ENCODE data around the gene TBL3. TPM values are rescaled to one million over a fixed set of nuclear protein-coding genes. Genes with fewer than 3 reads are reported as not detected.
A peak's percentile ranks its signal among the peaks of the same experiment; 100 is the strongest.

Gene TBL3
- total RNA-seq, 1 experiment from 2014 or later, result 68.9 TPM

- Histone ChIP-seq H3K9me2 (ENCODE audit: insufficient read depth) (no peaks in the 10 kb centered on the region), H3K27ac (ENCODE audit: low read depth, low read length) (peak overlapping the region; percentile 94), H3K79me2 (ENCODE audit: insufficient read depth, low read length) (peaks cover 60% of the 10 kb centered on the region), H3K4me2 (ENCODE audit: low read length) (peak overlapping the region; percentile 87), H3K4me1 (ENCODE audit: control insufficient read depth in 1 of 2, insufficient read depth in 2 of 2, low read length in 2 of 2) (peaks cover 5 to 36% of the 10 kb centered on the region in 2 experiments; a peak in 3 of 4 replicates), H2AFZ (ENCODE audit: low read depth, low read length, poor library complexity, severe bottlenecking) (no peak overlapping the region), H3K4me3 (replicated peaks in 1 of 2; ENCODE audit: low read depth in 1 of 2, low read length in 2 of 2) (peak overlapping the region; percentile 65 to 73), H4K20me1 (ENCODE audit: insufficient read depth) (peaks cover 11% of the 10 kb centered on the region; the same call in 1 of the 2 replicates), H3K9ac (ENCODE audit: low read length) (peak overlapping the region; percentile 93), H3K36me3 (ENCODE audit: control insufficient read depth in 1 of 2, insufficient read depth in 2 of 2, low read length in 2 of 2) (peaks cover 6 to 20% of the 10 kb centered on the region in 2 experiments), H3K9me3 (ENCODE audit: control insufficient read depth in 1 of 2, insufficient read depth in 1 of 2, low read depth in 1 of 2, low read length in 2 of 2) (no peaks in the 10 kb centered on the region), H3K27me3 (ENCODE audit: insufficient read depth, low read length) (no peaks in the 10 kb centered on the region)
- RAD21 ChIA-PET (ENCODE audit: low non-redundant PET in 1 of 2, low total read pairs in 2 of 2, uncharacterized antibody in 2 of 2, unreplicated experiment in 2 of 2), result no interaction called here
- POLR2A ChIA-PET, result interaction anchor here (0.6 to 5.9 kb wide), 28 partner anchors 8 to 1054 kb away, joined by 3 to 104 read pairs (median 5); partner anchors contain the start of genes FAHD1, GFER, HAGH and MEIOB
- intact Hi-C loops (cut with micrococcal nuclease), result no loop called here
- no peak for DNase-seq (ENCODE audit: low read depth, low spot score)
- BruUV-seq (replicated peaks), result TSS peak; percentile 75
- TF ChIP-seq EZH2phosphoT487 (IDR thresholded peaks at IDR 0.05; ENCODE audit: borderline replicate concordance), result no peak
- TF ChIP-seq, protein P1, sequence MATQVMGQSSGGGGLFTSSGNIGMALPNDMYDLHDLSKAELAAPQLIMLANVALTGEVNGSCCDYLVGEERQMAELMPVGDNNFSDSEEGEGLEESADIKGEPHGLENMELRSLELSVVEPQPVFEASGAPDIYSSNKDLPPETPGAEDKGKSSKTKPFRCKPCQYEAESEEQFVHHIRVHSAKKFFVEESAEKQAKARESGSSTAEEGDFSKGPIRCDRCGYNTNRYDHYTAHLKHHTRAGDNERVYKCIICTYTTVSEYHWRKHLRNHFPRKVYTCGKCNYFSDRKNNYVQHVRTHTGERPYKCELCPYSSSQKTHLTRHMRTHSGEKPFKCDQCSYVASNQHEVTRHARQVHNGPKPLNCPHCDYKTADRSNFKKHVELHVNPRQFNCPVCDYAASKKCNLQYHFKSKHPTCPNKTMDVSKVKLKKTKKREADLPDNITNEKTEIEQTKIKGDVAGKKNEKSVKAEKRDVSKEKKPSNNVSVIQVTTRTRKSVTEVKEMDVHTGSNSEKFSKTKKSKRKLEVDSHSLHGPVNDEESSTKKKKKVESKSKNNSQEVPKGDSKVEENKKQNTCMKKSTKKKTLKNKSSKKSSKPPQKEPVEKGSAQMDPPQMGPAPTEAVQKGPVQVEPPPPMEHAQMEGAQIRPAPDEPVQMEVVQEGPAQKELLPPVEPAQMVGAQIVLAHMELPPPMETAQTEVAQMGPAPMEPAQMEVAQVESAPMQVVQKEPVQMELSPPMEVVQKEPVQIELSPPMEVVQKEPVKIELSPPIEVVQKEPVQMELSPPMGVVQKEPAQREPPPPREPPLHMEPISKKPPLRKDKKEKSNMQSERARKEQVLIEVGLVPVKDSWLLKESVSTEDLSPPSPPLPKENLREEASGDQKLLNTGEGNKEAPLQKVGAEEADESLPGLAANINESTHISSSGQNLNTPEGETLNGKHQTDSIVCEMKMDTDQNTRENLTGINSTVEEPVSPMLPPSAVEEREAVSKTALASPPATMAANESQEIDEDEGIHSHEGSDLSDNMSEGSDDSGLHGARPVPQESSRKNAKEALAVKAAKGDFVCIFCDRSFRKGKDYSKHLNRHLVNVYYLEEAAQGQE (IDR thresholded peaks at IDR 0.05; ENCODE audit: low read depth), result no peak
- TF ChIP-seq MAX (IDR thresholded peaks at IDR 0.05), result no peak
- TF ChIP-seq SIN3A (IDR thresholded peaks at IDR 0.05; ENCODE audit: low read depth), result no peak
- TF ChIP-seq ELF1 (IDR thresholded peaks at IDR 0.05; ENCODE audit: borderline replicate concordance, low read depth), result no peak
- TF ChIP-seq ZNF274 (IDR thresholded peaks at IDR 0.05; ENCODE audit: low read depth, low read length), result no peak
- TF ChIP-seq SP1 (IDR thresholded peaks at IDR 0.05; ENCODE audit: low read depth), result no peak
- TF ChIP-seq ZBTB33 (IDR thresholded peaks at IDR 0.05; ENCODE audit: extremely low read depth, insufficient replicate concordance, low read length), result no peak
- no peak for TF ChIP-seq RAD21 (IDR thresholded peaks at IDR 0.05; ENCODE audit: low read depth)
- TF ChIP-seq TCF7L2 (IDR thresholded peaks at IDR 0.05; ENCODE audit: borderline replicate concordance, extremely low read depth, insufficient read depth, insufficient read length), result no peak
- TF ChIP-seq POLR2AphosphoS5 (IDR thresholded peaks at IDR 0.05; ENCODE audit: low read depth, low read length), result no peak
- TF ChIP-seq CBX3 (IDR thresholded peaks at IDR 0.05; ENCODE audit: low read depth), result no peak
- no peak for TF ChIP-seq CEBPB (IDR thresholded peaks at IDR 0.05; ENCODE audit: low read depth)
- TF ChIP-seq POLR2A (IDR thresholded peaks at IDR 0.05; ENCODE audit: borderline replicate concordance, extremely low read depth, insufficient read depth, insufficient read length), result no peak
- TF ChIP-seq, protein P2, sequence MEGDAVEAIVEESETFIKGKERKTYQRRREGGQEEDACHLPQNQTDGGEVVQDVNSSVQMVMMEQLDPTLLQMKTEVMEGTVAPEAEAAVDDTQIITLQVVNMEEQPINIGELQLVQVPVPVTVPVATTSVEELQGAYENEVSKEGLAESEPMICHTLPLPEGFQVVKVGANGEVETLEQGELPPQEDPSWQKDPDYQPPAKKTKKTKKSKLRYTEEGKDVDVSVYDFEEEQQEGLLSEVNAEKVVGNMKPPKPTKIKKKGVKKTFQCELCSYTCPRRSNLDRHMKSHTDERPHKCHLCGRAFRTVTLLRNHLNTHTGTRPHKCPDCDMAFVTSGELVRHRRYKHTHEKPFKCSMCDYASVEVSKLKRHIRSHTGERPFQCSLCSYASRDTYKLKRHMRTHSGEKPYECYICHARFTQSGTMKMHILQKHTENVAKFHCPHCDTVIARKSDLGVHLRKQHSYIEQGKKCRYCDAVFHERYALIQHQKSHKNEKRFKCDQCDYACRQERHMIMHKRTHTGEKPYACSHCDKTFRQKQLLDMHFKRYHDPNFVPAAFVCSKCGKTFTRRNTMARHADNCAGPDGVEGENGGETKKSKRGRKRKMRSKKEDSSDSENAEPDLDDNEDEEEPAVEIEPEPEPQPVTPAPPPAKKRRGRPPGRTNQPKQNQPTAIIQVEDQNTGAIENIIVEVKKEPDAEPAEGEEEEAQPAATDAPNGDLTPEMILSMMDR (IDR thresholded peaks at IDR 0.05 in 2 of 3, conservative IDR thresholded peaks at IDR 0.05 in 1 of 3; ENCODE audit: borderline replicate concordance in 1 of 3, insufficient read depth in 1 of 3, low read depth in 2 of 3, low read length in 2 of 3), result no peak
- no peak for TF ChIP-seq SRF (IDR thresholded peaks at IDR 0.05; ENCODE audit: low read depth)
- ATAC-seq, result no peak
- CTCF ChIA-PET, result interaction anchor here (0.7 kb wide), 1 partner anchor 13 kb away, joined by 3 read pairs; no protein-coding TSS in a partner anchor
These were observed 6.4 kb upstream of the TBL3 start for GRCh38 chr16:1965396-1966001.

Measured in HCT116 (cell line).